IPS-18c (cell line): ENCODE results near the gene MRPL20.
"Not testable (repeated sequence)": the region's sequence is repeated elsewhere in the genome, so short reads cannot be mapped to it uniquely, and the experiment has no call there.

ENCODE experiments used
- H3K4me3 ChIP-seq: 2 replicates; pipeline ENCODE4 v1.7.0; 2013; ENCODE audit warnings: low read depth, mild to moderate bottlenecking, low read length, moderate library complexity; ENCODE audit not compliant: insufficient read depth
- H3K9me3 ChIP-seq: one replicate; pipeline ENCODE4 v1.6.1; 2013; ENCODE audit warnings: mild to moderate bottlenecking, low read length, moderate library complexity; ENCODE audit not compliant: control insufficient read depth, insufficient read depth

MRPL20 gene

GRCh38 chr1:1430114-1430982 is 23.3 kb upstream of the MRPL20 start:
- no peaks in the 10 kb centered on the region for H3K9me3 ChIP-seq
- no peak overlapping the region for H3K4me3 ChIP-seq

DNA sequence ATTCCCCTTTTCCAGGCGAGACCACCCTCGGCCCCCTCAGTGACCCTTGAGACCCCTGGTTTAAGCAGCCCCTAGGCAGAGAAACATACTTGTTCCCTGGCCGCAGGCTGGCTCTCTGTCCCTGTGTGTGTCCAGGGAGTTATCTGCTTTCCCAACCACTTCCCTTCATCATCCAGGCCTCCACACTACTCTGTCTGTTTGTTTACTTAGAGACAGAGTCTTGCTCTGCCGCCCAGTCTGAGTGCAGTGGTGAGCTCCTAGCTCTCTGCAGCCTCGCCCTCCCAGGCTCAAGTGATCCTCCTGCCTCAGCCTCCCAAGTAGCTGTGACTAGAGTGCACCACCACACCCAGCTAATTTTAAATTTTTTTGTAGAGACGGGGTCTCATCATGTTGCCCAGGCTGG is 22.6 kb upstream of the MRPL20 start:
- H3K4me3 ChIP-seq = no peak overlapping the region
- H3K9me3 ChIP-seq = no peaks in the 10 kb centered on the region

- H3K9me3 ChIP-seq, H3K4me3 ChIP-seq: not testable (repeated sequence)
These were observed 21.9 kb upstream of the MRPL20 start for GRCh38 chr1:1428967-1429366.

DNA sequence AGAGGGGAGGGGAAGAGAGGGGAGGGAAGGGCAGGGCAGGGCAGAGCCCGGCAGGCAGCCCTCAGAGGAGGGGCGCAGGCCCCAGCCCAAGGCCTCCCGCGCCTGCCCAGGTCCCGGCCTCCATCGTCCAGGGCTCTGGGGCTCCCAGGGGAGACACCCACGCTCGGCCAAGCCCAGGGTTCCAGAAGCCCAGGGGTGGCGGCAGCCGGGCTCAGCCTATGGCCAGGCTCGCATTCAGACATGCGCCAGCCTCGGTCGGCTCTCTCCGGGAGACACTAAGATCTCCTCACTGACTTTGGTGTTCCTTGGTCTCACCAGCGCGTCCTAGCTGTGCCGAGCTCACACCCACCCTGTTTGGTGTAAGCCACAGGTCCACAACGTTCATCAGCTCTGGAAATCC is 21.1 kb upstream of the MRPL20 start:
- Histone ChIP-seq H3K9me3 (no peaks in the 10 kb centered on the region), H3K4me3 (no peak overlapping the region)

GRCh38 chr1:1427820-1428148 is 20.7 kb upstream of the MRPL20 start:
- H3K4me3 ChIP-seq = peak overlapping the region; percentile 41; the same call in 1 of the 2 replicates

DNA sequence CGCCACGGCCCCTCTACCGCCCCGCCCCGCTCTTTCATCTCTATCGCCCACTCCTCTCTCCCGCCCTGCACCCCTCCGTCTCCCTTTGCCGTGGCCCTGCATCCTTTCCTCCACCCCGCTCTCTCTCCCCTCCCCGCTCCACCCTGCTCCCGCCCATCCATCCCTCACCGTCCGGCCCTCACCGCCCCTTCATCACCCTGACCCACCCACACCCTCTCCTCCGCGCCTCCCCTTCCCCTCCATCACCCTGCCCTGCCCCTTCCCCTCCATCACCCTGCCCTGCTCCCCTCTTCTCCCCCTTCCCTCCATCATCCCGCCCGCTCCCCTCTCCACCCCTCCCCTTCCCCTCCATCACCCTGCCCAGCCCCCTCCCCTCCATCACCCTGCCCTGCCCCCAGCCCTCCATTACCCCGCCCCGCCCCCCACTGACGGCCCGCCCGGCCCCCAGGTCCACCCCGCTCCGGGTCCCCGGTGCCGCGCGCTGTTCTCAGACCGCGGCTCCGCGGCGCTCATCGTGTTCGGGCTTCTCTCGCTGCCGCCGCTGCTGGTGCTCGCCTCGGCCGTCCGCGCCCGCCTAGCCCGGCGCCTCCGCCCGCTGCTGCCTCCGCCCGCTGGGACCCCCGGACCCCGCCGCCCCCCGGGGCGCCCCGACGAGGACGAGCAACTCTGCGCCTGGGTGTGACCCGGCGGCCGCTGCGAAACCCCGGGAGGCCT is 20.2 kb upstream of the MRPL20 start:
- H3K4me3 ChIP-seq = peak overlapping the region; percentile 41; the same call in 1 of the 2 replicates
- H3K9me3 ChIP-seq = no peaks in the 10 kb centered on the region

More at GRCh38 chr1:1427820-1428148, 20.7 kb upstream of the MRPL20 start:
- H3K9me3 ChIP-seq = no peaks in the 10 kb centered on the region

GRCh38 chr1:1426496-1427105 is 19.5 kb upstream of the MRPL20 start:
- Histone ChIP-seq H3K9me3 (no peaks in the 10 kb centered on the region), H3K4me3 (no peak overlapping the region; the same call in 1 of the 2 replicates)

DNA sequence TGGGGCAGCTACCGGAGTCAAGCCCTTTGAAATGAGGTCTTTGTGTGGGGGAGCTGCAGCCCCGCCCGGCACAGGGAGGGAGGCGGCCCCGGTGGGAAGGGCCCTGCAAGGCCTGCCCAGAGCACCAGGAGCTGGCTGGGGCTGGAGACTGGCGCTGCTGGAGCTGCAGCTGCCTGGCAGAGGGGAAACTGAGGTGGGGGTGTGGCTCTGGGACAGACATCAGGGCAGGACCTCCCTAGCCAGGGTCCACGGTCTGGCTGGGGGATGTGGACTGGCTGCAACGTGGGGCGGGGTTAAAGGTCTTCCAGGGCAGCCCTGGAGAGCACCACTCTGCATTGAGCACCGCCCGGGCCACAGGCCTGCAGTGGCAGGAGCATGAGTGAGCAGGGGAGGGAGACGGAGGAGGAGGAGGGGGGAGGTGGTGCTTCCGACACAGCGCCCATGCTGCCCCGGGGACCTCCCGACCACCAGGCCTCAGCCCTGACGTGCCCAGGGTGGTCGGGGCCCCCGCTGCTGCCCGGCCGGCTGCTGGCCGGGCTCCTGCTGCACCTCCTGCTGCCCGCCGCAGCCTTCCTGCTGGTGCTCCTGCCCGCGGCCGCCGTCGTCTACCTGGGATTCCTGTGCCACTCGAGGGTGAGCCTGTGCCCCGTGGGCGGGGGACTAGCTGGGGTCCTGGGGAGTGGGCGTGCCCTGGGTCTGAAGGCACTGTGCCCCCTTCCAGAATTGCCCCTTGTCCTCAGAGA is 18.8 kb upstream of the MRPL20 start:
- H3K4me3 ChIP-seq = no peak overlapping the region
- no peaks in the 10 kb centered on the region for H3K9me3 ChIP-seq

GRCh38 chr1:1425426-1425752 is 18.3 kb upstream of the MRPL20 start:
- Histone ChIP-seq H3K9me3 (no peaks in the 10 kb centered on the region), H3K4me3 (no peak overlapping the region)

DNA sequence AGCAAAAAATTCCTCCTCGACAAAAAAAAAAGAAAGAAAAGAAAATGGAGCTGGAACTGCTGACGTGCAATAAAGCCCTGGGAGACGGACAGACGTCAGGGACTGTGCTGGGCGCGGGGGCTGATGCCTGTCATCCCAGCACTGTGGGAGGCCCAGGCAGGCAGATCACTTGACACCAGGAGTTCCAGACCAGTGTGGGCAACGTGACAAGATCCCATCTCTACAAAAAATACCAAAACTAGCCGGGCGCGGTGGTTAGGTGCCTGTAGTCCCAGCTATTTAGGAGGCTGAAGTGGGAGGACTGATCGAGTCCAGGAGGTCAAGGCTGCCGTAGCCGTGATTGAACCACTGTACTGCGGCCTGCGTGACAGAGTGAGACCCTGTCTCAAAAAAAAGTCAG is 17.6 kb upstream of the MRPL20 start:
- Histone ChIP-seq H3K9me3 (no peaks in the 10 kb centered on the region), H3K4me3 (no peak overlapping the region)

DNA sequence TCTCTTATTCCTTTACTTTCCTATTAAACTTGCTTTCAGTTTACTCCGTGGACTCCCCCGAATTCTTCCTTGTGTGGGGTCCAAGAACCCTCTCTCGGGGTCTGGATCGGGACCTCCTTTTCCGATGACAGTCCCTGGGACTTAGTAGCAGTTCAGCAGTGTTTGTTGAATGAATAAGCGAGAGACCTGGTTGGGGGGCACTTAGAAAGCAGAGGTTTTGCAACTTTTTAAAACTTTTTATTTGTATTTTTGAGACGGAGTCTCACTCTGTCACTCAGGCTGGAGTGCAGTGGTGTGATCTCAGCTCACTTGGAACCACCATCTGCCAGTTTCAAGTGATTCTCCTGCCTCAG is 16.1 kb upstream of the MRPL20 start:
- no peaks in the 10 kb centered on the region for H3K9me3 ChIP-seq

GRCh38 chr1:1422465-1423244 is 15.6 kb upstream of the MRPL20 start:
- no peak overlapping the region for H3K4me3 ChIP-seq
- no peaks in the 10 kb centered on the region for H3K9me3 ChIP-seq

More for the DNA sequence above, 16.1 kb upstream of the MRPL20 start:
- no peak overlapping the region for H3K4me3 ChIP-seq

- H3K4me3 ChIP-seq = no peak overlapping the region
- H3K9me3 ChIP-seq = no peaks in the 10 kb centered on the region
These were observed 14.9 kb upstream of the MRPL20 start for GRCh38 chr1:1421907-1422464.

GRCh38 chr1:1421147-1421906 is 14.2 kb upstream of the MRPL20 start, which contains the start of gene ANKRD65:
TSS of gene ANKRD65 (minus strand) at chr1:1421276. CDS start at chr1:1421005, 271 bp downstream.
- H3K4me3 ChIP-seq = no peak within 1 kb of the TSS

DNA sequence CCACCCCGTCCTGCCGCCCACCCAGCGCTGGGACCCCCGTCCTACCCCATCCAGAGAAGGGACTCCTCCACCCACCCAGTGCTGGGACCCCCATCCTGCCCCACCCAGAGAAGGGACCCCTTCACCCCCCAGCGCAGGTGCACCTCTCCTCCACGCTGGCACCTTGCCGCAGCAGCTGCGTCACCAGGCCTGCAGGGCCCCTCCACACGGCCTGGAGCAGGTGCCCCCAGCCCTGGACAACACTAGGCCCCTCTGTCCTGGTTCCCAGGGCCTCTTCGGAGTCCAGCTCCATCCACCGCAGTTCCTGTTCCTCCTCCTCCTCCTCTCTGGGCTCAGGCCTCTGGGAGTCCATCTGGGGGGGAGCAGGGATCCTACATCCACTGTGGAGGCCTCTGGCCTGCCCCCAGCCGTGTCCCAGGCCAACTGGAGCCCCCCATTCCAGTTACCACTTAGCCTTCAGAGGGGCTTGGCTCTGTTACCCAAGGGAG is 13.6 kb upstream of the MRPL20 start:
- H3K4me3 ChIP-seq = no peak overlapping the region

More at GRCh38 chr1:1421147-1421906, 14.2 kb upstream of the MRPL20 start, which contains the start of gene ANKRD65:
- H3K9me3 ChIP-seq = no peaks in the 10 kb centered on the region

More for the DNA sequence above, 13.6 kb upstream of the MRPL20 start:
- H3K9me3 ChIP-seq = no peaks in the 10 kb centered on the region
